ENCODE data around the gene NHS.

Gene NHS

DNA sequence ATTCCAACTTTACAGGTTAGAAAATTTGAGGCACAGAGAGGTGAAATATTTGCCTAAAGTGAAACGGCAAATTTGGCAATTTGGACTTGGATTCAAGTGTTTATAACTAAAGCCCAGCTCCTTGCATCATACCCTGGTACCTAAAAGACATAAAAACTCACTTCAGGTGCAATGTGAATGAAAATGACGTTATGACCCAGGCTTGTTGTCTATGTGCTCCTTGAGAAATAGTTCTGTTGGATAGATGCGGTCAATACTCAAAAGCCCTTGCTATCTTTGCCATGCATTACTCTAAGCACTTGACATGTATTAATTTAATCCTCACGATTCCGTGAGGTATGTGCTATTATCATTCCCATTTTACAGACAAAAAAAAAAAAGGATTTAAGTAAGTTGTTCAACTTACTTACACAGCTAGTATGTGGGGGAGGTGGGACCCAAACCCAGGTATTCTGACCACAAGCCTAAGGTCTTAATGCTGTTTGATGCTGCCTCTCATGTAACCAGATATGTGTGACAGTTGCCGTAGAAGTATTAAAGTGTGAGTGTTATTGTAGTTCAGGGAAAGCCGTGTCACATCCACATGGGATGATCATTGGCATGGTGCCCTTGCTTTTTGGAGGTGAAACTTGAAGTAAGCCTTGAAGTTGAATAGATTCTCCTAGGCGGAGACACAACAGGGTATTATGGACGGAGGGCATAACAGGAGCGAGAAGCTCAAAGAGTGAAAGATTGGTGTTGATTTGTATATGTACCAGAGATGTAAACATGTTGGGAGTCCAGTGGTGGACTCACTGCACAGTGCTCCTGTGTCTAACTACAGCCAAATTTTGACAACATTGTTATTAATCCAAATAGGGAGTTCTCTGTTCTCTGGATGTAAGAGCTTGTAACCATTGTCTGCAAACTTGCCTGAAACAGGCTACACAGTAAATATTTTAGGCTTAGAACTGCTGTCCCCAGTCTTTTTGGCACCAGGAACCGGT is 365.4 kb downstream of the NHS start:
- no peak for DNase-seq

DNA sequence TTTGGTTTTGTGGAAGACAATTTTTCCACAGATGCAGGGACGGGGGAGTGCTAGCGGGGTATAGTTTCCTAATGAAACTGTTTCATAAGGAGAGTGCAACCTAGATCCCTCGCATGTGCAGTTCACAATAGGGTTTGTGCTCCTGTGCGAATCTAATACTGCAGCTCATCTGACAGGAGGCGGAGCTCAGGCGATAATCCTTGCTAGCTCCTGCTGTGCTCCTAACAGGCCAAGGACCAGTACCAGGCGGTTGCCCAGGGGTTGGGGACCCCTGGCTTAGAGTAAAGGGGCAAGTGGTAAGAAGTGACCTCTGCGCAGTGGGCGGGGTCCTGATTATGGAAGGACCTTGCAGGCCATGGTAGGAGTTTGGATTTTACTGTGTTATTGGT is 366.1 kb downstream of the NHS start:
- no peak for DNase-seq

DNA sequence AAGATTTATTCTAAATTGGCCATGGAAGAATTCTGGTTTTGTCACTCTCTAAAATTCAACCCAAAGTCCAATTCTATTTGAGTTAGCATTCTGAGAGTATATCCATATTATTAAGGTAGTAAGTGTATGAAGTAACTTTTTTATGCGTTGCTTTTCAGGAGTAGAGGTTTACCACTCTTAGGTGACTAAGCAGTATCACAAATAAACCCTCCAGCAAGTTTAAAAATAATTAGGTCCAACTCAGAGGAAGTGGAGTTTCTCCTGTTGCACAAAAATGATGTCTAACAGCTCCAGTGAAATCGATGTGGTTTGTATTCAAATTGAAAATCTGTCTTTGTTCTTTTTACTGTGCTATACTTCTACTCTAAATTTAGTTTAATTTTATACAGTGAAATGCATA is 368.9 kb downstream of the NHS start:
- no peak for DNase-seq

DNA sequence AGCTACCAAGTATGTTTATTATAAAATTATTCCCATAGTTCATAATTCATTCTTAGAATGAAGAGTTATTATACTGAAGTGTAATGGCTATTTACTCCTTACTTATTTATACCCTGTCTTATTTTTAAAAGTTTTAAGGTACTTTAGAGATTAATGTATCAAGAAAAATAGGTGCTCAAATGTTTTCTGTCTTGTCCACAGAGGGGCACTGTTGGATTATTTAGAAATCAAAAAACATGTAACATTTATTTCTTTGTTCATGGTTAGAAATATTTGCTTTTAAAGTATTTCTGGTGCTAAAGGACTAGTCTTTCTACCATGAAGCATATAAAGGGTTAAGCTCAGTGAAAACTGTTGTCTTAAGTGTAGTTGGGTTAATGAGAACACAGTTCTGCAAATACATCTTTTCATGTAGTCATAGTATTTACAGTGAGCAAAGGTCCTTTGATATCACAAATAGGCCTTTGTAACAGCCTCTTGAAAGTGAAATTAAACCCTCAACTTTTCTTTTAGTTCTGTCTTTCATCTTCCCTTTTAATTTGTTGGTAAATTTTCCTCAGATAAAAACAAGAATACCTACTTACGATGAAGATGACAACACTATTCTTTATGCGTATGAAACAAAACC is 370.0 kb downstream of the NHS start:
- DNase-seq, result no peak

DNA sequence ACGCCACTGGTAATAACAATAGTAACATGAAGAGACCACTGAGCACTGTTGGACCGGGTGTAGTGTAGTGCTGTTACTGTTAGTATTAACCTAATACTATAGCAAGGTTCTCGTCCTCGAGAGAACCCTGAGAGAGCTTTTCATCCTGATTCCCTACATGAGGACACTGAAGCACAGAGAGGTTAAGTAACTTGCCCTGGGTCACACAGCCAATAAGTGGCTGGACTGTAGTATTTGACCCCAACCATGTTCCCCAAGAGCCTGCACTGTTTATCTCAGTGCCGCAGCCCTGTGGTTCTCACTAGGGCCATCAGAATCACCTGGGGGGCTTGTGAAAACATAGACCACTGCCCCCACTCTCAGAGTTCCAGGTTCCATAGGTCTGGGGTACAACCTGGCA is 372.7 kb downstream of the NHS start:
- no peak for DNase-seq

DNA sequence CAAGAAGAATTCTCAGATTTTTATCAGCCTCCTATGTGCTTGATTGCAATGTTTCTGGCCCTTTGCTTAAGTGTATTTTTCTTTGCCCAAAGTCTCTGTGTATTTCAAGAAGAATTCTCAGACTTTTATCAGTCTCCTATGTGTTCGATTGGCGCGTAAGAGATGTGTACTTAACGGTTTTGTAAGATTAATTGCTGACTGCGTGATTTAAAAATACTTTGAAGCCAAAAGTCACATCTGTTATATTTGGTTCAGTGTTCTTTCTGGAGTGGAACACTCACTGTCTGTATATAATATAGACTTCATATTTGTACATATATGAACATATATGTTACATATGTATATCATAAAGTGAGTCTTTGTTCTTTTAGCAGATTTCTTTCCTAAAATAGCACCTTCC is 373.7 kb downstream of the NHS start:
- no peak for DNase-seq

DNA sequence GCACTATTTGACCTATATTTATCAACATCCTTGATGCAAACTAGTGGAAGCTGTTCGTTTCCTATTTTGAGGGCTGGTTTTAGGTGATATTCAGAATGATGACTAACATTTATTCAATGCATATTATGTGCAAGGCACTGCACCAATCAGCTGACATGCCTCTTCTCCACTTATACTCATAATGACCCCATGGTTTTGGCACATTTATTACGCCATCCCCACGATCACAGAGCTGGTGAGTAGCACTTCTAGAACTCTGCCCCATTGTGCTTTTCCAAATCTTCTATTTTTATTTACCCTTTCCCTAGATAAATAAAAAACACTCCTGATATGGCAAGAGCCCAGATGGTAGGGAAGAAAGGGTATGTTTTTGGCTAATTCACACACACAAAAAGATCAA is 375.4 kb downstream of the NHS start:
- DNase-seq, result no peak

DNA sequence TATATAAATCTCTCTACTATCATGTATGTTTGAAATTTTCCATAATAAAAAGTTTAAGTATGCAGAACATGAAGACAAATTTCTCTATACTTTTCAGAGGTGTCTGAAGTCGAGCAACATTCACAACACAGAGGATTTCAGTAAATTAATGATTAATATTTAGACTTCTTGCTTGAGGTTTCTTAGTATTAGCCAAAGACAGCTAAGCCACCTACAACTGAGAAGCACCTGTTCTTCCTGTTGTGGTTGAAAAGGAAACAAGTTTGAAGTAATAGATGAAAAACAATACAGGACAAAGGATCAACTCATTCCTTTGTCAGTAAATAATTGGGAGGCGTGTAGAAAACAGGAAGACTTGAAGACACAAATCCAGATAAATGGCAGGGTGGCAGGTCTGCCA is 383.4 kb downstream of the NHS start:
- DNase-seq, result no peak

DNA sequence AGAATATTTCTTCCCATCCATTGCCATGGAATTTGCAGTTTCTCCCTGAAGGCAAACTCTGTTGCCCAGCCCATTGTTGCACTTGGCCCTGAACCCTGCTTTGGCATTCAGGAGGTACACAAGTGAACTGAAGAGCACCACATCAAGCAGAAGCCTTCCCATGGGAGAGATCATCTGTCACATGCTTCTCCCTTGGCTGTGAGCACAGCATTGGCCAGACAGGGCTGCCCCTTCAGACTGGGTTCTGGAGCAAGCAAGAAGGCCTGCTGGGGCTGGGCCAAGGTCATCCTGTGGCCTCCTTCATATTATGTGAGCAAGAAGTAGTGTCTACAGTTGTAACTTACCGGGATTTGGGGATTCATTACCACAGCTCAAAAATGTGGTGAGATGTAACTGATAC is 385.0 kb downstream of the NHS start:
- no peak for DNase-seq

DNA sequence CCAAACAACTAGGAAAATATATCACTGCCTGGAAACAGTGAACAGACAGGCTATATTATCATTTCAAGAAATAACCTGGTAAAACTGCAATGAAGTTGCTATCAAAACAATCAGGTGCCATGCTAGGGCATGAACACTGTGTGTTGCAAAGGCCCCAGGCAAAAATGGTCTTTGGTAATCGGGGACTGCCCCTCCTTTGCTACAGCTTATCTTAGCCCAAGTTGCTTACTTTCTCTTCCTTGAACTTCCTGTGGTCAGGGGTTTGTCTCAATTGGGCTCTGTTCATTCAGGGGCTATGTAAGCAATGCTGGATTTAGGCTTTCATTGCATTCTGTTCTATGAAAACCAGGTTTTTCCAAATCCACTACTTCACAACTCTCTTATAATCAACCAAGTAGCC is 392.7 kb downstream of the NHS start:
- no peak for DNase-seq

DNA sequence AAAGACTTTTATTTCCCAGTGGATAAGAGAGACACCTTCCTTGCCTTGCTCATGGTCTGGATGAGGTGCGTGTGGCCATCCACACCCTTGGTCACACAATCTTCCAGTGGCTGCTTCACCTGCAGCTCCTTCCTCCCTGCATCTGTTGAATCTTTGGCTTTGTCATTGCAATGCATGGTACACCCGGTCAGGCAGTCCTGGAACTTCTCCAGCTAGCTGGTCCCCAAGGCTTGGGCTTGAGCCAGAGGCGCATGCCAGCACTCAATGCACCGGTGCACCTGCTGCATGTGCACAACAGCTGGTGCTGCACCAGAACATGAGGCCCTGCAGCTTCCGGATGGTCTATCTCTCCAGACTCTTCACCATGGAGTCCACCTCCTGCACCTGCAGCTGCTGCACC is 394.0 kb downstream of the NHS start:
- no peak for DNase-seq

DNA sequence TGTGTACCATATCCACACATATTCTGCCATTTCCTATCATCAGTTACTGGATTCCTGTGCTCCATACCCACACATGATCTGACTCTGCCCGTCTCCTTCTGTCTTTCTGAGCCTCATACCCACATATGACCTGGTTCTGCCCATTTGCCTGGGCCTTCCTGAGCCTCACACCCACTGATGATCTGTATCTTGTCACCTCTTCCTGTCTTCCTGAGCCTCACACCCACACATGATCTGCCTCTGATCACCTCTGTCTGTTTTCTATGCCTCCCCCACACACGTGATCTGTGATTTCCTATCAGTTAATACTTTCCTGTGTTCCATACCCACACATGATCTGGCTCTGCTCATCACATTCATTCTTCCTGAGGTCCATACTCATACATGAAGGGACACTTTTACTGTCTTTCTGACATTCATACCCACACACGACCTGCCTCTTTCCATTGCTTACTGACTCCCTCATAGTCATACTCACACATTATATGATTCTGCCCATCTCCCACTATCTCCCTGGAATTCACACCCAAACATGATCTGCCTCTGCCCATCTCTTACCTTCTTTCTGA is 394.8 kb downstream of the NHS start:
- DNase-seq, result no peak

DNA sequence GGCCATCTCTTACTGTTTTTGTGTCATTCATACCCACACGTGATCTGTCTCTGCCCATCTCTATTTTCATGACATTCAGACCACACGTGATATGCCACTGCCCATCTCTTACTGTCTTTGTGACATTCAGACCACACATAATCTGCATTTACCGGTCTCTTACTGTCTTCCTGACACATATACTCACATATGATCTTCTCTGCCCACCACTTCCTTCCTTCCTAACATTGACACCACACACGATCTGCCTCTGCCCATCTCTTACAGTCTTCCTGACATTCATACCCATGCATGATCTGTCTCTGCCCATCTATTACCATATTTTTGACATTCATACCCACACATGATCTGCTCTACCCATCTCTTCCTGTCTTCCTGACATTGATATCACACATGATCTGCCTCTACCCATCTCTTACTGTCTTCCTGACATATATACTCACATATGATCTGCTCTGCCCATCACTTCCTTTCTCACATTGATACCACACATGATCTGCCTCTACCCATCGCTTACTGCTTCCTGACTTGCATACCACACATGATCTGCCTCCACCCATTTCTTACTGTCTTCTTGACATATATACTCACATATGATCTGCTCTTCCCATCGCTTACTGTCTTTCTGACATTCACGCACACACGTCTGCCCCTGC is 398.3 kb downstream of the NHS start:
- no peak for DNase-seq

DNA sequence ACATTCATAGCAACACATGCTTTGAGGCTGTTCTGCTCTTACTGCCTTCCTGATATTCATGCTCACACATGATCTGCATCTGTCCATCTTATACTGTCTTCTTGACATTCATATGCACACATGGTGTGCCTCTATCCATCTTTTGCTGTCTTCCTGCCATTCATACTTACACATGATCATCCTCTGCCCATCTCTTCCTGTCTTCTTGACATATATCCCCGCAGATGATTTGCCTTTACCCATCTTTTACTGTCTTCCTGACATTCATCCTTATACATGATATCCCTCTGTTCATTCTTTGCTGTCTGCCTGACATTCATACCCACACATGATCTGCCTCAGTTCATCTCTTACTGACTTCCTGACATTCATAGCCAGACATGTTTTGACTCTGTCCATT is 399.1 kb downstream of the NHS start:
- no peak for DNase-seq

DNA sequence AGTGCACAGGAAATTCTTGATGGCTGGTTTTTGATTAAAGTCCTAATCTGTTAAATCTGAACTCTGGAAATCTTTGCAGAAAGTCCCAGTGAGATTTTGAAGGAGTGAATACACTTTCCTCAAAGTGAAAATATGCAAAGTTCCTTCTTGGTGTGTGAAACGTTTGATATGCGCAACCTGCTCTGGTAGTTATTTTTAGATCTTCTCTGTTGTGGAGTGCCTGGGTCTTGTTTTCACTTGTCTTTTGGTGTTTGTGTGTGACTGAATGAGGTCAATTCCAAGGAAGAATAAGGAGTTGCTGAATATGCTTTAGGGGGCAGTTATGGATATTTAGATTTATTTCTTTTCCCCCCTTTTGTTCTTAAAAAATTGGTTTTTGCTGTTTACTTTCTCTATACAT is 404.0 kb downstream of the NHS start:
- no peak for DNase-seq

DNA sequence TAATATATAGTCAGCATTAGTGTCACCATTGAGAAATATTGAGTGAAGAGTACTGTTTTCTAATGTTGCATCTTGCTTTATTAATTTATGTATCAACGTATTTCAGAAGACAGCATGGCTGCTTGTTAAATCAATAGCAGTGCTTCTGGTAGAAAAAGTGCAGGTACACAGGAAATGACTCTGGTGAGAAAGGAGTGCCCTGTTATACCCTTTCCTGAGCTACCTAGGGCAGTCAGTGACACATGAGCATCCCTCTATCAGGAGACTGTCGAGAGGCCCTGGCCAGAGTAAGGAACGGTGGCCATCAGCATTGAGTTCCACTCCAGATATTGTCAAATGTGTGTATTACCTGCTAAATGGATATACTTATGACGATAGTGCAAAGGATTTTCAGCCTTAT is 404.4 kb downstream of the NHS start:
- no peak for DNase-seq
